ENCODE data around the gene SDK2.

Gene SDK2

GRCh38 chr17:73592501-73592961 is 51.7 kb downstream of the SDK2 start:
- Histone ChIP-seq H3K9me3 (ENCODE audit: control insufficient read depth, insufficient read depth, low read depth, low read length) (no peaks in the 10 kb centered on the region), H3K4me3 (ENCODE audit: low read depth, low read length) (no peak overlapping the region), H3K27ac (ENCODE audit: extremely low read depth, low read depth, low read length) (no peak overlapping the region), H3K4me1 (ENCODE audit: control insufficient read depth, insufficient read depth, low read length) (peaks cover 4% of the 10 kb centered on the region; the same call in 1 of the 2 replicates), H3K36me3 (ENCODE audit: control insufficient read depth in 2 of 2, insufficient read depth in 1 of 2, low read length in 2 of 2) (no peaks in the 10 kb centered on the region)
- ChIA-PET CTCF (interaction anchor here (1.2 kb wide), 1 partner anchor 11 kb away, joined by 4 read pairs; no protein-coding TSS in a partner anchor), POLR2A (interaction anchor here (0.6 kb wide), 1 partner anchor 286 kb away, joined by 3 read pairs; no protein-coding TSS in a partner anchor)
- TF ChIP-seq SETDB1 (IDR thresholded peaks at IDR 0.05; ENCODE audit: insufficient read length, low read length): no peak
- TF ChIP-seq ZNF449 (tag by site-specific recombination; IDR thresholded peaks at IDR 0.05): no peak
- TF ChIP-seq PRDM1 (tag by site-specific recombination; IDR thresholded peaks at IDR 0.05): no peak
- TF ChIP-seq ZSCAN30 (tag by site-specific recombination; IDR thresholded peaks at IDR 0.05): no peak

DNA sequence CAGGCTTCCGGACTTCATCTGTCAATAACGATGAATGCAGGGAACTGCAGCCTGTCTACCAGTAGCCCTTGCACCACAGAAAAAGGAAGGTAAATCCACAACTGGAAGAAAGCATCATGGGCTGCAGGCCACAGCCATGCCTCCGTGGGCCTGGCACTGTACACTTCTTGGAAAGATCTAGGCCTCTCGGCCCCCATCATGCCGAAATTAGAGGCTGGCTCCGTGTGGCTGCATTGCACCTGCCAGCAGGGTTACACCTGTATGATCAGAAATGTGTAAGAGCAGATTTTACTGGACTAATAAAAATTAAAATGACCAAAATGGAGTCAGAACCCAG is 52.2 kb downstream of the SDK2 start:
- H3K4me1 ChIP-seq (ENCODE audit: control insufficient read depth, insufficient read depth, low read length): peaks cover 4% of the 10 kb centered on the region; the same call in 1 of the 2 replicates
- no peaks in the 10 kb centered on the region for H3K9me3 ChIP-seq (ENCODE audit: control insufficient read depth, insufficient read depth, low read depth, low read length)

More for the DNA sequence above, 52.2 kb downstream of the SDK2 start:
- POLR2A ChIA-PET: interaction anchor here (0.6 kb wide), 1 partner anchor 285 kb away, joined by 3 read pairs; no protein-coding TSS in a partner anchor
- H3K27ac ChIP-seq (ENCODE audit: extremely low read depth, low read depth, low read length): no peak overlapping the region
- H3K4me3 ChIP-seq (ENCODE audit: low read depth, low read length): no peak overlapping the region
- CTCF ChIA-PET: interaction anchor here (0.6 kb wide), 1 partner anchor 603 kb away, joined by 3 read pairs; no protein-coding TSS in a partner anchor
- no peaks in the 10 kb centered on the region for H3K36me3 ChIP-seq (ENCODE audit: control insufficient read depth in 2 of 2, insufficient read depth in 1 of 2, low read length in 2 of 2)
- TF ChIP-seq MEIS1 (CRISPR knock-in tag; IDR thresholded peaks at IDR 0.05; ENCODE audit: borderline replicate concordance): no peak
- no peak for TF ChIP-seq ZFP69B (tag by site-specific recombination; IDR thresholded peaks at IDR 0.05)
- TF ChIP-seq ZNF624 (tag by site-specific recombination; IDR thresholded peaks at IDR 0.05): no peak
- TF ChIP-seq ZNF433 (tag by site-specific recombination; IDR thresholded peaks at IDR 0.05; ENCODE audit: low read depth): no peak
- TF ChIP-seq, protein P1, sequence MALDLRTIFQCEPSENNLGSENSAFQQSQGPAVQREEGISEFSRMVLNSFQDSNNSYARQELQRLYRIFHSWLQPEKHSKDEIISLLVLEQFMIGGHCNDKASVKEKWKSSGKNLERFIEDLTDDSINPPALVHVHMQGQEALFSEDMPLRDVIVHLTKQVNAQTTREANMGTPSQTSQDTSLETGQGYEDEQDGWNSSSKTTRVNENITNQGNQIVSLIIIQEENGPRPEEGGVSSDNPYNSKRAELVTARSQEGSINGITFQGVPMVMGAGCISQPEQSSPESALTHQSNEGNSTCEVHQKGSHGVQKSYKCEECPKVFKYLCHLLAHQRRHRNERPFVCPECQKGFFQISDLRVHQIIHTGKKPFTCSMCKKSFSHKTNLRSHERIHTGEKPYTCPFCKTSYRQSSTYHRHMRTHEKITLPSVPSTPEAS (tag by site-specific recombination; IDR thresholded peaks at IDR 0.05): no peak
- no peak for TF ChIP-seq PATZ1 (tag by site-specific recombination; IDR thresholded peaks at IDR 0.05)
- TF ChIP-seq ZNF621 (tag by site-specific recombination; IDR thresholded peaks at IDR 0.05): no peak
- TF ChIP-seq GLI2 (tag by site-specific recombination; IDR thresholded peaks at IDR 0.05; ENCODE audit: borderline replicate concordance, low read depth): no peak
- no peak for TF ChIP-seq ZNF529 (tag by site-specific recombination; IDR thresholded peaks at IDR 0.05; ENCODE audit: insufficient replicate concordance)
- TF ChIP-seq ZNF324 (tag by site-specific recombination; IDR thresholded peaks at IDR 0.05): no peak
- no peak for TF ChIP-seq PRDM1 (tag by site-specific recombination; IDR thresholded peaks at IDR 0.05)
- no peak for TF ChIP-seq KLF7 (tag by site-specific recombination; IDR thresholded peaks at IDR 0.05; ENCODE audit: borderline replicate concordance)
- TF ChIP-seq ZNF701 (tag by site-specific recombination; IDR thresholded peaks at IDR 0.05): no peak
- TF ChIP-seq CTCF (tag by site-specific recombination; IDR thresholded peaks at IDR 0.05): no peak
- no peak for TF ChIP-seq ZEB2 (tag by site-specific recombination; IDR thresholded peaks at IDR 0.05)
